CMK (cell line): ENCODE data around the gene RFTN2.
"Not testable (repeated sequence)": the region's sequence is repeated elsewhere in the genome, so short reads cannot be mapped to it uniquely, and the experiment has no call there.

Source experiments
- DNase-seq: peaks from one replicate; pipeline ENCODE4 v3.0.0-alpha.2; 2010; ENCODE audit warnings: low read depth

Gene RFTN2, protein sequence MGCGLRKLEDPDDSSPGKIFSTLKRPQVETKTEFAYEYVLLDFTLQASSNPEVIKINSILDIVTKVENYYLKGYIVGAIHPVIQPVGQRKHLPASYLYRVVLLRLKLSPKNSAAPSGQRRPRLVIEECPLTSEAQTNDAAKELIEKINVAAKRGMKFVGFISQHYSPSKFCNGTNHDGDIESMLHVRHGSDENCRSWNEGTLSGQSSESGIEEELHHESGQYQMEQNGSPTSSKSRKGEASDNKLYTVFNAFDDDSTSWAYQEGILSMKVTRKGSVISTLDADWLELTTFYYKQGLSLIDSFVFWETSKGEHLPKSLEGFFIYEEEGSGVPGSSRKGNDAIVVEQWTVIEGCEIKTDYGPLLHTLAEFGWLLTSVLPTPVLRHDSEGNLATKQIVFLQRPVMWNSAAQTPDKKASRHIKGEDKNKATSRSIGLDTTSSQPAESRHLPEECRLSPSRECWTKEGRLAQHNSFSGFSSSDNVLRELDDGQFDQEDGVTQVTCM

GRCh38 chr2:197675246-197675645, at the start of gene RFTN2:
Gene RFTN2 (minus strand): TSS chr2:197675587. CDS start chr2:197675458, 129 bp downstream.
- no peak for DNase-seq

- no peak for DNase-seq
Measured at GRCh38 chr2:197717863-197718262, 42.5 kb upstream of the RFTN2 start.

GRCh38 chr2:197713271-197713670, 37.9 kb upstream of the RFTN2 start:
- no peak for DNase-seq

DNA sequence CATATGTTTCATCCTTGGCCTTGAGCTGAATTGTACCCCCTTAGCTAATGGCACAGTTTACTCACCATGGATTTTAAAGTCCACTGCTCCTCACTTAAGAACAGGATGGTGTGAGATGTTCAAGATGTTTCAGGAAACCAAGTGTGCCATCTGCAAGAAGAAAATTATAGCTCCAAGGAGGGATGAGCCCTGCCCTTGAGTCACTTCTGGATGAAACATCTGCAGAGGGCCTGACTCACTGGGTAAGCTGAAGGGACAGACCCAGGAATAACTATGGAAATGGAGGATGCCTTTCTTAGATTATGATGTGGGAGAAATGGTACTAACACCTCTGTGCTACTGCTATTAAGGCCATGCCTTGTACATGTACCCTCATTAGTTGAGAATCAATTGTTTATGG, 36.2 kb upstream of the RFTN2 start:
- no peak for DNase-seq

DNA sequence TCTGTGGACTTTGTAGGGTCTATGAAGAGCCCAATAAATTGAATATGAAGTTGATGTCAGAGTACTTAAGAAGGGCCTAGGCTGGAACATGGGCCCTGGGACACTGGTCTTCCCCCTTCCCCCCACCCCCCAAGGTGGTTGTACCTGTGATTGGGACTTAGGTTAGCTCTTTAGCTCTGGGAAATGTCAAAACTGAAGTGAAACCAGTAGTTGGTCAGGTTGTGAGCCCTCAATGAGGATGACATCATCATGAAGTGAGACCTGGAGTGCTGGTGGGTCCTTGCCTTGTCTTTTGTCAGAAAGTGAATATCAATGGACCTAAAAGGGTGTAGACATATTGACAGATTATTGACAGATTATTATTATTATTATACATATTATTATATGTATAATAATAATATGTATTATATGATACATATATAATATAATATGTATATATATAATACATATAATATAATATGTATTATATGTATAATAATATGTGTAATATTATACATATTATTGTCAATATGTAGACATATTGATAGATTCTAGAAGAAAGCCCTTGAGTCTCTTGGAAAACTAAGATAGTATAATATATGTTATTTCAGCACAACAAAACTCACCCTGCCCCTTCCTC, 35.1 kb upstream of the RFTN2 start:
- DNase-seq, result no peak

DNA sequence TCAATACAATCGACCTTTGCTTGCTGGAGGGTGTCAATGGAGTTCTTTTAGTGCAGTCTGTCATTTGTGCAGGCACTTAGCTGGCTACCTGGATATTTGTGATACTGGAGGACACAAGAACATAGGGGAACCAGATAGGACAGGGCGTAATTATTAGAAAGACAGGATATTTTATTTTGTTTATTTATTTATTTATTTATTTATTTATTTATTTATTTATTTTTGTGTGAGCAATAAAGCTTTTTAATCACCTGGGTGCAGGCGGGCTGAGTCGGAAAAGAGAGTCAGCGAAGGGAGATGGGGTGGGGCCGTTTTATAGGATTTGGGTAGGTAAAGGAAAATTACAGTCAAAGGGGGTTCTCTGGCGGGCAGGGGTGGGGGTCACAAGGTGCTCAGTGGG, 33.8 kb upstream of the RFTN2 start:
- not testable (repeated sequence) for DNase-seq

DNA sequence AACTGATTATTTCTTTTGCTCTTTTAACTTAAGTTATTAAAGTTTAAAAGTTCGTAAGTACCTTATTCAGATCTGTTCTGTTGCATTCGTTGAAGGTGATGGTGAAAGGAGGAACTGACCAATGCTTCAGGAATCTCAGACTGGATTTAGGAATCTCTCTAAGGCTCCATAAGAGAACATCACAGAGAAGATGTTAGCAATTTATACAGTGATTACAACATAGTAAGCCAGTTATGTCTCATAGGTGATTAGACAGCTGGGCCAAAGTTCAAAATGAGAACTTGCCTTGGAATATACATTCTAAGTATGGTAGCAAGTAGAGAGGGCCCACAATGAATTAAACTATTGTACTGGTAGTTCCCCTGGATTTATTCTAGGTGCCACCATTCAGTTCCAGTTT, 32.9 kb upstream of the RFTN2 start:
- no peak for DNase-seq

- no peak for DNase-seq
Measured at GRCh38 chr2:197707316-197708213, 32.2 kb upstream of the RFTN2 start.

GRCh38 chr2:197706839-197707207, 31.4 kb upstream of the RFTN2 start:
- DNase-seq, result no peak

DNA sequence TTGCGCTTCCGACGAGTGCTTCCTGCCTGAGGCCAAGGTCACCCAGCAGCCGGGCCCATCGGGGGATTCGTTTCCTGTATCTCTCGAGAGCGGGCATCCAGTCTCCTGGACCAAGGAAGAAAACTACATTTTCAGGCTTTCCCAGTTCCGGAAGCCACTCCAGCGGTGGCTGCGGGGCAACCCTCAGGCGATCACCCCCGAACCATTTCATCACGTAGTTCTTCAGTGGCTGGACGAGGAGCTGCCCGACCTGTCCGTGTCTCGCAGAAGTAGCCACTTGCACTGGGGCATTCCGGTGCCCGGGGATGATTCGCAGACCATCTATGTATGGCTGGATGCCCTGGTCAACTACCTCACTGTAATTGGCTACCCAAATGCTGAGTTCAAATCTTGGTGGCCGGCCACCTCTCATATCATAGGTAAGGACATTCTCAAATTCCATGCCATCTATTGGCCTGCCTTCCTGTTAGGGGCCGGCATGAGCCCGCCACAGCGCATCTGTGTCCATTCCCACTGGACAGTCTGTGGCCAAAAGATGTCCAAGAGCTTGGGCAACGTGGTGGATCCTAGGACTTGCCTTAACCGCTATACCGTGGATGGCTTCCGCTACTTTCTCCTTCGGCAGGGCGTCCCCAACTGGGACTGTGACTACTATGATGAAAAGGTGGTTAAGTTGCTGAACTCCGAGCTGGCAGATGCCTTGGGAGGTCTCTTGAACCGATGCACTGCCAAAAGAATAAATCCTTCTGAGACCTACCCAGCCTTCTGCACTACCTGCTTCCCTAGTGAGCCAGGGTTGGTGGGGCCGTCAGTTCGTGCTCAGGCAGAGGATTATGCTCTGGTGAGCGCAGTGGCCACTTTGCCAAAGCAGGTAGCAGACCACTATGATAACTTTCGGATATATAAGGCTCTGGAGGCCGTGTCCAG, 30.8 kb upstream of the RFTN2 start:
- no peak for DNase-seq

DNA sequence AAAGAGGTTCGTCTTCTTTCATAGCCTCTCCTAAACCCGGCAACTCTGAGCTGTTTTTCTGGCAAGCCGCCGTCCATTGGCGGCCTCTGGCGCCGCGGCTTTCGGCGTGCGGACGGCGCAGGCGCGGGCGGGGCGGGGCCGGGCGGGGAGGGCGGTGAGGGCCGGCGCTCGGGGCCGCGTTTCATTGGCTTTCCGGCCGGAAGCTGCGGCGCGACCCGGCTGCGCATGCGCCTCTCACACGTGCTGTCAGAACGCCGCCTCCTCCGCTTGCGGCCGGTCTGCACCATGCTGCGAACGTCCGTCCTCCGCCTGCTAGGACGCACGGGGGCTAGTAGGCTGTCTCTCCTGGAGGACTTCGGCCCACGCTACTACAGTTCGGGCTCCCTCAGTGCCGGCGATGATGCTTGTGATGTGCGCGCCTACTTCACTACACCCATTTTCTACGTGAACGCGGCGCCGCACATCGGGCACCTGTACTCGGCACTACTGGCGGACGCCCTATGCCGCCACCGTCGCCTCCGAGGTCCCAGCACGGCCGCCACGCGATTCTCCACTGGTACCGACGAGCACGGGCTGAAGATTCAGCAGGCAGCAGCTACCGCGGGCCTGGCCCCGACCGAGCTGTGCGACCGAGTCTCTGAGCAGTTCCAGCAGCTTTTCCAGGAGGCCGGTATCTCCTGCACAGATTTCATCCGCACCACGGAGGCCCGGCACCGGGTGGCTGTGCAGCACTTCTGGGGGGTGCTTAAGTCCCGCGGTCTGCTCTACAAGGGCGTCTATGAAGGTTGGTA, 29.9 kb upstream of the RFTN2 start, which contains the start of gene MARS2:
MARS2 (plus strand) TSS at position 249 of the 791 bp plus-strand sequence; CDS start at position 286, 37 bp downstream.
- DNase-seq, result peak; percentile 81

DNA sequence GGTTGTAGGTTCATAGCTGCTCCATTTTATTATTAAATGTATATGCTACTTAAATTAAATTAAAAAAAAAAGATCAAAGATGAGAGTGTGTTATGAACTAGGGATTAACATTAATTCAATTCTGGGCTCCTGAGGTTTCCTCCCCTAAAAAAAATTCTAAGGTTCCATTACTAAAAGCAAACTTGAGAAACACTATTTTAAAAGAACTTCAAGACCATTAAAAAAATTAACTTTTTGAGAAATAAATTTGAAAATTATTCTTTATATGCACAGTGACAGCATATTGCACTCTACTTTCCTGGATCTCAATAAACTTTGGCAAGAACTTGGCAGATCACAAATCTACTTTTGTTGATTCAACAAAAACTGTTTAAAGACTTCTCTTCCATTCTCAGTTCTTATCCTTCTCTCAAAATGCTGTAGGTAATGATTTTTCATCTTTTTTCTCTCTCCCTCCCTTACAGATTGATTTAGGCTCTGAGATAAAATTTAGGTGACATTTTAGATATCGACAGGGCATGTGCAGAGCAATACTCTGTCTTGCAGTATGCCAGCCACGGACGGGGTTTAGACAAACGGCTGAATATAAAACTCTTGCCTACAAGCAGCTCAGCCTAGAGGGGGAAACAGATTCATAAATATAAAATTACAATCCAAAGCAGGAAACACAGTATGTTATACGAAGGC, 29.2 kb upstream of the RFTN2 start:
- DNase-seq, result peak; percentile 26

DNA sequence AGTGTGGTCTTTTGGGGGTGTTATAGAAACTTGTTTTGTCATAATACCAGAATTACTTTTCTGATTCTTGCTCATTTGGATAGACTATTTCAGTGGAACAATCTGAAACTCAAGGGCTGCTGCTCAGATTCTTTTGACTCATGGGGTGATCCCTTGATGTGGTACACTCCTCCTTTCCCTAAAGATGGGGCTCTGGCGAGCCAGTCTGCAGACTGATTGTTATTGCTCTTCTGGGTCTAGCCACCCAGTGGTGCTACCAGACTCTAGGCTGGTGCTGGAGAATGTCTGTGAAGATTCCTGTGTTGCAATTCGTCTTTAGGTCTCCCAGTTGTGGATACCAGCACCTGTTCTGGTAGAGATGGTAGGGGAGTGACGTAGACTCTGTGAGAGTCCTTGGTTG, 25.6 kb upstream of the RFTN2 start:
- no peak for DNase-seq

- DNase-seq, result not testable (repeated sequence)
Measured at GRCh38 chr2:197699724-197700123, 24.3 kb upstream of the RFTN2 start.

- DNase-seq, result not testable (repeated sequence)
Measured at GRCh38 chr2:197696571-197696970, 21.2 kb upstream of the RFTN2 start.

GRCh38 chr2:197695971-197696370, 20.6 kb upstream of the RFTN2 start:
- not testable (repeated sequence) for DNase-seq

DNA sequence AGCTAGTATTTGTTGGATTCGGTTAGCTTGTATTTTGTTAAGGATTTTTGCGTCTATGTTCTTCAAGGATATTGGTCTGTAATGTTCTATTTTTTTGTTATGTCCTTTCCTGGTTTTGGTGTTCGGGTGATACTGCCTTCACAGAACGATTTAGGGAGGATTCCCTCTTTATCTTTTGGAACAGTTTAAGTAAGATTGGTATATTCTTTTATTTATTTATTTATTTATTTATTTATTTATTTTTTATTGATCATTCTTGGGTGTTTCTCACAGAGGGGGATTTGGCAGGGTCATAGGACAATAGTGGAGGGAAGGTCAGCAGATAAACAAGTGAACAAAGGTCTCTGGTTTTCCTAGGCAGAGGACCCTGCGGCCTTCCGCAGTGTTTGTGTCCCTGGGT, 19.8 kb upstream of the RFTN2 start:
- not testable (repeated sequence) for DNase-seq

GRCh38 chr2:197677483-197677882, 2.1 kb upstream of the RFTN2 start:
- DNase-seq, result no peak

GRCh38 chr2:197677056-197677455, 1.7 kb upstream of the RFTN2 start:
- DNase-seq, result no peak

- DNase-seq, result no peak
Measured at GRCh38 chr2:197675711-197676188, 363 bp upstream of the RFTN2 start.
